ENCODE data around the gene DUSP7. TPM values are rescaled to one million over a fixed set of nuclear protein-coding genes. Genes with fewer than 3 reads are reported as not detected.

Gene DUSP7
- total RNA-seq, 1 experiment from 2014 or later: 16.6 TPM

- RAD21 ChIA-PET (ENCODE audit: low non-redundant PET in 1 of 2, low total read pairs in 2 of 2, uncharacterized antibody in 2 of 2, unreplicated experiment in 2 of 2): no interaction called here
- Histone ChIP-seq H3K4me2 (ENCODE audit: low read length) (no peak overlapping the region), H3K9ac (ENCODE audit: low read length) (no peak overlapping the region), H3K36me3 (ENCODE audit: control insufficient read depth in 1 of 2, insufficient read depth in 2 of 2, low read length in 2 of 2) (no peaks in the 10 kb centered on the region), H3K9me2 (ENCODE audit: insufficient read depth) (no peaks in the 10 kb centered on the region), H3K4me1 (ENCODE audit: control insufficient read depth in 1 of 2, insufficient read depth in 2 of 2, low read length in 2 of 2) (peaks cover 0 to 13% of the 10 kb centered on the region in 2 experiments; a peak in 1 of 4 replicates), H3K4me3 (replicated peaks in 1 of 2; ENCODE audit: low read depth in 1 of 2, low read length in 2 of 2) (no peak overlapping the region), H3K27me3 (ENCODE audit: insufficient read depth, low read length) (no peaks in the 10 kb centered on the region), H3K27ac (ENCODE audit: low read depth, low read length) (no peak overlapping the region), H3K9me3 (ENCODE audit: control insufficient read depth in 1 of 2, insufficient read depth in 1 of 2, low read depth in 1 of 2, low read length in 2 of 2) (no peaks in the 10 kb centered on the region), H3K79me2 (ENCODE audit: insufficient read depth, low read length) (no peaks in the 10 kb centered on the region), H2AFZ (ENCODE audit: low read depth, low read length, poor library complexity, severe bottlenecking) (no peak overlapping the region), H4K20me1 (ENCODE audit: insufficient read depth) (no peaks in the 10 kb centered on the region)
- ATAC-seq: no peak
- no TSS peak for BruUV-seq (replicated peaks)
- intact Hi-C loops (cut with micrococcal nuclease): no loop called here
- TF ChIP-seq FOSL1 (IDR thresholded peaks at IDR 0.05; ENCODE audit: low read depth) (no peak), CBX3 (IDR thresholded peaks at IDR 0.05; ENCODE audit: low read depth) (no peak), ZFX (IDR thresholded peaks at IDR 0.05) (no peak), YY1 (IDR thresholded peaks at IDR 0.05; ENCODE audit: extremely low read depth, insufficient replicate concordance, low read depth, low read length) (no peak), CEBPB (IDR thresholded peaks at IDR 0.05; ENCODE audit: low read depth) (no peak), MAX (IDR thresholded peaks at IDR 0.05) (no peak)
- POLR2A ChIA-PET: no interaction called here
- CTCF ChIA-PET: no interaction called here
- no peak for DNase-seq (ENCODE audit: low read depth, low spot score)
These were observed 12.8 kb upstream of the DUSP7 start for GRCh38 chr3:52069135-52069534.

GRCh38 chr3:52068730-52069129 is 12.4 kb upstream of the DUSP7 start:
- RAD21 ChIA-PET (ENCODE audit: low non-redundant PET in 1 of 2, low total read pairs in 2 of 2, uncharacterized antibody in 2 of 2, unreplicated experiment in 2 of 2): no interaction called here
- no peak overlapping the region for H3K27ac ChIP-seq (ENCODE audit: low read depth, low read length)
- H3K4me2 ChIP-seq (ENCODE audit: low read length): no peak overlapping the region
- peaks cover 0 to 13% of the 10 kb centered on the region in 2 experiments; a peak in 1 of 4 replicates for H3K4me1 ChIP-seq (ENCODE audit: control insufficient read depth in 1 of 2, insufficient read depth in 2 of 2, low read length in 2 of 2)
- H3K9ac ChIP-seq (ENCODE audit: low read length): no peak overlapping the region
- H3K36me3 ChIP-seq (ENCODE audit: control insufficient read depth in 1 of 2, insufficient read depth in 2 of 2, low read length in 2 of 2): no peaks in the 10 kb centered on the region
- no peak overlapping the region for H3K4me3 ChIP-seq (replicated peaks in 1 of 2; ENCODE audit: low read depth in 1 of 2, low read length in 2 of 2)
- no peak for TF ChIP-seq CBX3 (IDR thresholded peaks at IDR 0.05; ENCODE audit: low read depth)
- TF ChIP-seq POLR2A (IDR thresholded peaks at IDR 0.05; ENCODE audit: borderline replicate concordance, extremely low read depth, insufficient read depth, insufficient read length): no peak
- TF ChIP-seq POLR2AphosphoS5 (IDR thresholded peaks at IDR 0.05; ENCODE audit: low read depth, low read length): peak; percentile 23; the same call in 1 of the 2 replicates
- TF ChIP-seq RAD21 (IDR thresholded peaks at IDR 0.05; ENCODE audit: low read depth): no peak
- intact Hi-C loops (cut with micrococcal nuclease): no loop called here
- H4K20me1 ChIP-seq (ENCODE audit: insufficient read depth): no peaks in the 10 kb centered on the region
- no peak for ATAC-seq
- no peak overlapping the region for H2AFZ ChIP-seq (ENCODE audit: low read depth, low read length, poor library complexity, severe bottlenecking)
- no TSS peak for BruUV-seq (replicated peaks)
- CTCF ChIA-PET: no interaction called here
- DNase-seq (ENCODE audit: low read depth, low spot score): no peak
- H3K9me2 ChIP-seq (ENCODE audit: insufficient read depth): no peaks in the 10 kb centered on the region
- H3K9me3 ChIP-seq (ENCODE audit: control insufficient read depth in 1 of 2, insufficient read depth in 1 of 2, low read depth in 1 of 2, low read length in 2 of 2): no peaks in the 10 kb centered on the region
- no peaks in the 10 kb centered on the region for H3K27me3 ChIP-seq (ENCODE audit: insufficient read depth, low read length)
- no peaks in the 10 kb centered on the region for H3K79me2 ChIP-seq (ENCODE audit: insufficient read depth, low read length)
- POLR2A ChIA-PET: no interaction called here

Measured in HCT116 (cell line).